GM13976 (cell line): ENCODE results near the gene LHFPL6.

Source experiments
- DNase-seq: peaks from one replicate; pipeline ENCODE4 v3.0.0; 2012; ENCODE audit warnings: low spot score
- in situ Hi-C: fragments of 300-500 bp; cut with MboI; formaldehyde crosslinking; loops from one replicate; pipeline ENCODE4 v1.12.0; 2022; ENCODE audit warnings: low sequenced_read_pairs, mixed read lengths, inconsistent platforms; ENCODE audit not compliant: unreplicated experiment
- TF ChIP-seq, protein P1 (sequence below): IDR thresholded peaks from 2 replicates; pipeline ENCODE4 v1.5.1; 2012; ENCODE audit warnings: borderline replicate concordance, mild to moderate bottlenecking; ENCODE audit not compliant: insufficient read depth; ENCODE audit errors: extremely low read depth, missing control alignments, control extremely low read depth

Gene LHFPL6

DNA sequence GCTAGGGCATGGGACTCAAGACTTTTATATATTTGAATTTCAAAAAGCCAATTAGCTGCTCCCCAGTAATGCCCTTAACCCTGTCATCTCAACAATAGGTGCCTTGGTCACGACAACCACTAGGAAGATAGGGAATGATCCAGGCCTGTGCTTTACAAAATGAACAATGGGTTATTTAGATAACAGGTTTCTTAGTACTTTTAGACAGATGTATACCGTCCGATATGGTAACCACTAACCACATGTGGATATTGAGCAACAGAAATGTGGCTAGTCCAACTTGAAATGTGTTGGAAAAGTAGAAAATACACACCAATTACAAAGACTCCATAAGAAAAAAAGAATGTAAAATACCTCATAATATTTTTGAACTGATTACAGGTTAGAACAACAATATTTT is 201.2 kb downstream of the LHFPL6 start:
- no peak for DNase-seq
- in situ Hi-C loops: no loop called here
- TF ChIP-seq, protein P1, sequence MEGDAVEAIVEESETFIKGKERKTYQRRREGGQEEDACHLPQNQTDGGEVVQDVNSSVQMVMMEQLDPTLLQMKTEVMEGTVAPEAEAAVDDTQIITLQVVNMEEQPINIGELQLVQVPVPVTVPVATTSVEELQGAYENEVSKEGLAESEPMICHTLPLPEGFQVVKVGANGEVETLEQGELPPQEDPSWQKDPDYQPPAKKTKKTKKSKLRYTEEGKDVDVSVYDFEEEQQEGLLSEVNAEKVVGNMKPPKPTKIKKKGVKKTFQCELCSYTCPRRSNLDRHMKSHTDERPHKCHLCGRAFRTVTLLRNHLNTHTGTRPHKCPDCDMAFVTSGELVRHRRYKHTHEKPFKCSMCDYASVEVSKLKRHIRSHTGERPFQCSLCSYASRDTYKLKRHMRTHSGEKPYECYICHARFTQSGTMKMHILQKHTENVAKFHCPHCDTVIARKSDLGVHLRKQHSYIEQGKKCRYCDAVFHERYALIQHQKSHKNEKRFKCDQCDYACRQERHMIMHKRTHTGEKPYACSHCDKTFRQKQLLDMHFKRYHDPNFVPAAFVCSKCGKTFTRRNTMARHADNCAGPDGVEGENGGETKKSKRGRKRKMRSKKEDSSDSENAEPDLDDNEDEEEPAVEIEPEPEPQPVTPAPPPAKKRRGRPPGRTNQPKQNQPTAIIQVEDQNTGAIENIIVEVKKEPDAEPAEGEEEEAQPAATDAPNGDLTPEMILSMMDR: no peak

DNA sequence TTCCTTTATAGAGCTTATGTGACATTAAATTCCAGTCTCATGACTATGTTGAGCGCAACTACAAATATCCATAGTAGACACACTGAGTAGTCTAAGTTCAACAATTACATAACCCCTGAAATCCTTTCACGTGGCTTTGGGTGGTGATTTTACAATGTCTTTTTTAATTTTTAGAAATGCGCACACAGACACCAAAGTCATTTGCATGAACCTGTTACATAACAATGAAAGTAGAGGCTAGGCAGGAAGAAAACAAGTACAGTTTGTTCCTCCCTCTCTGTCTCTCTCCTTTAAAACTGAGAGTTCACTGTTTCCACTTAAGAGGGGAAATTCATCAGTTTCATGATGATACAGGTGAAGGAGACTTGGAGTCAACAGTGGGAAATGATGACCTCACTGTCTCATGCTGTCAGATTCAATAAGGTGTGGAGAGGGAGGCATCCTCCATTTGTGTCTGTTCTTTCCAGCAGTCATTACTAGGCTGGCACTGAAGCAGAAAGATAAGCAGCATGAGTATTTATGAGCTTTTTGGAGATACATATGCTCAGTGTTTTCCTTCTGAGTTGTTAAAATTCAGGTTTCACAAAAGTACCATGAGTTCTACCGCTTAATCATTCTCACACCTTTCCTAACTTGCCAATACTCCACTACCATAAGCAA is 201.8 kb downstream of the LHFPL6 start:
- DNase-seq: no peak
- in situ Hi-C loops: no loop called here
- TF ChIP-seq, protein P1: no peak

DNA sequence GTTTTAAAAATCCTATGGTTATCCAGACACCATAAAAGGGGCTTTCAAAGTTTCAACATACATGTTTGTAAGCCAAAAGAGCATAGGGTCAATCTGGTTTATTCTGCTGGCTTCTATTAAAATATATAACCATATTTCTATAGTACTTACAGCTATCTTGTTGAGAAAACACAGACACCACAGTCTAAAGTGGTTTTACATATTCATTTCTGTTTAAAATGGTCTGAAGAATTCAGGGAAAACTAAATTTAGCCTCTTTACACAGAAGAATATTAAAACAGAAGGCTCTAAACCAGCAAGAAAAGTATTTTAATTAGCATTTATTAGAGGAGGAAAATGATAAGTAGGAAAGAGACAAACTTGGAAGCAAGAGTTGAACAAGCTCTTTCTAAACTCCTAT is 203.9 kb downstream of the LHFPL6 start:
- TF ChIP-seq, protein P1: no peak
- DNase-seq: no peak
- in situ Hi-C loops: no loop called here

DNA sequence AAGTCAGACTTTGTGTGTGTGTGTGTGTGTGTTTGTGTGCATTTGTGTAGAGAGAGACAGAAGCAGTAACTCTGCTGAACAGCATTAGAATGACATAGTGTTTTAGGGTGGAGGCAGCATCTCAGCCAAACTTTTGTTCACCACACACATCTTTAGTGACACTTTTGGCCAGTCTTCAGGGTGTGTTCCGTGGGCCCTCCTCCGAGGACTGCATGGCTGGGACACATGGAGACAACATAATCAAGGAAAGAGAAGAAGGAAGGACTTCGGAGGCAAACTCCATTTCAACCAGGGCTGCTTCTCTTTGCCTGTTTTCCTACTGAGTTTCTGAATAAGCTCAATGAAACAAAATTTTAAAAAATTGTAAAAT is 205.1 kb downstream of the LHFPL6 start:
- in situ Hi-C loops: no loop called here
- no peak for DNase-seq
- TF ChIP-seq, protein P1: no peak

DNA sequence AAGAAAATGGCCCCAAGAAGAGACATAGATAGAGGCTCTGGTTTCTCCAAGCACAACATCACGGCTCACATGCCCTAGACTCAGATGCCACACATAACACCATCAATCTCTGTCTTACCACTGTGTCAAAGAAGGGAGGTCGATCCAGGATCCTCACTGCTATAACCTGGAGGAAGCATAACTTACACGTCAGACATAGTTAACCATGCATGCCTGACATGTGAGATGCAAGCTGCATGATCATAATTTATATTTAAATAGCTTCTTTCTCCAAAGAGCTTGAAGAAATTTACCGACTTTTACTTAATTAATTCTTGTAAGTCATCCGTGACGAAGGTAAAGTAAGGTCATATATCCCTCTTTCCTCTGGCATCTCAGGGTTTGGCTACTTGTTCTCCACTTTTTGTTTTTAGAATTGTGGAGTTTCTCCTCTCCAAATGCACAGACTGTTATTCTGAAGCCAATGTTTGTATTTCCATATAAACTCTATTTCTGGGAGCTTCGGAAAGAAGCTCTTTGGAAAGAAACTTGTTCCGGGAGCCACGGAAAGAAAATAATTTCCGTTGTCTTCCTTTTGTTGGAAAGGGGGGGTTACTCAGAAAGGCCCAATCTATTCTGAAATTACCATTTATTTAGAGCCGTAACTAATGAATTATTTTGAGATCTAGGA is 205.6 kb downstream of the LHFPL6 start:
- DNase-seq: no peak
- in situ Hi-C loops: no loop called here
- TF ChIP-seq, protein P1: no peak

DNA sequence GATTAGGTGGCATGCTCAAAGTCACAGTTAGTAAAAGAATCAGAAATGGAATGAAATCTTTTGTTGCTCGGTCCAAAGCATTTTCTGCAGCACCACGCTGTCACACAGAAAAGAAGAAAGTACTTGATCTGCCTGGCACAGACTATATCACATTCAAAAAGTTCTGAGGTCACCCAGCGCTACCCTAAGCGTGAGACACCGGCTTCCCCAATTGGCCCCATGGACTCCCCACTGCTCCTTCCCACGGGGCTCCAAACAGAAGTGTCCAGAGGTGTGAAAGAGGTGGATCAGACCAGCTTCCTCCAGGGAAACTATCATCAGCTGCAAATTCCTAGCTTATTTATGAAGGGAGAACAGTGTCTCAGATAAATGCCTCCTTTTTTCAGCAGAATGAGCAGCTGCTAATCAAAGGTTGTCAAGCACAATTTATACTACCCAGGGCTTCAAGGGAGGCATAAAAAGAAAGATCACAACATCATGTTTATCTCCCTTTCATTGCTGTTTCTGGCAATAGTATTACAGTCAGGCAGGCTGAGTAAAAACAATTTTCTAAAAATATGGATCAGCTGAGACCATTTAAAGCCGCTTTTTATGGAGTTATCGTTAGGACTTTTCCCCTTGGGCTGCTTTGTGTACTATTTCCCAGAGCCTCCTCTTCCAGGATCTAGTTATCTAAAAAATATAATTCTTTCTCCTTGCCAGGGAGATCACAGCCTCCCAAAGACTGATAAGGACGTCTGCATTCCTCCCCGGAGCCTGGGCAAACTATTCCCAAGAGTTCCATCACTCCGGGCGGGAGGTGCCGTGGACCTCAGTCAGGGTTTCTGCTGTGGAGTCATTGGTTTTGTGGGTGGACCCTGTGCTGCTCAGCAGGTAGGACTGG is 208.0 kb downstream of the LHFPL6 start:
- TF ChIP-seq, protein P1: no peak
- DNase-seq: no peak
- in situ Hi-C loops: no loop called here
